Measurements from ENCODE around the gene S100A16. TPM values are rescaled to one million over a fixed set of nuclear protein-coding genes. Genes with fewer than 3 reads are reported as not detected.
"Not testable (repeated sequence)": the region's sequence is repeated elsewhere in the genome, so short reads cannot be mapped to it uniquely, and the experiment has no call there.

Gene S100A16
- total RNA-seq, 2 donors from 2014 or later = 20.1 to 42.5 TPM

- intact Hi-C loops (cut with DNase I) = no loop called here
- no peak for ATAC-seq
- WGBS, 2 donors = 73 to 81% methylated on average over 6 of the region's 6 CpGs
- Histone ChIP-seq H3K27ac (no peak overlapping the region), H3K36me3 (replicated peaks in 1 of 2; ENCODE audit: insufficient read depth in 1 of 2, low read depth in 2 of 2) (no peaks in the 10 kb centered on the region), H3K27me3 (no peaks in the 10 kb centered on the region), H3K4me1 (peaks cover 29% of the 10 kb centered on the region), H3K4me3 (no peak overlapping the region), H3K9me3 (no peaks in the 10 kb centered on the region)
- TF ChIP-seq, protein P1, sequence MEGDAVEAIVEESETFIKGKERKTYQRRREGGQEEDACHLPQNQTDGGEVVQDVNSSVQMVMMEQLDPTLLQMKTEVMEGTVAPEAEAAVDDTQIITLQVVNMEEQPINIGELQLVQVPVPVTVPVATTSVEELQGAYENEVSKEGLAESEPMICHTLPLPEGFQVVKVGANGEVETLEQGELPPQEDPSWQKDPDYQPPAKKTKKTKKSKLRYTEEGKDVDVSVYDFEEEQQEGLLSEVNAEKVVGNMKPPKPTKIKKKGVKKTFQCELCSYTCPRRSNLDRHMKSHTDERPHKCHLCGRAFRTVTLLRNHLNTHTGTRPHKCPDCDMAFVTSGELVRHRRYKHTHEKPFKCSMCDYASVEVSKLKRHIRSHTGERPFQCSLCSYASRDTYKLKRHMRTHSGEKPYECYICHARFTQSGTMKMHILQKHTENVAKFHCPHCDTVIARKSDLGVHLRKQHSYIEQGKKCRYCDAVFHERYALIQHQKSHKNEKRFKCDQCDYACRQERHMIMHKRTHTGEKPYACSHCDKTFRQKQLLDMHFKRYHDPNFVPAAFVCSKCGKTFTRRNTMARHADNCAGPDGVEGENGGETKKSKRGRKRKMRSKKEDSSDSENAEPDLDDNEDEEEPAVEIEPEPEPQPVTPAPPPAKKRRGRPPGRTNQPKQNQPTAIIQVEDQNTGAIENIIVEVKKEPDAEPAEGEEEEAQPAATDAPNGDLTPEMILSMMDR (IDR thresholded peaks at IDR 0.05) = no peak
- TF ChIP-seq POLR2A (IDR thresholded peaks at IDR 0.05) = no peak
- DNase-seq = no peak
These were observed 49.4 kb downstream of the S100A16 start for GRCh38 chr1:153563483-153563901.

GRCh38 chr1:153562021-153562420, 50.9 kb downstream of the S100A16 start:
- H3K9me3 ChIP-seq; intact Hi-C loops (cut with DNase I); ATAC-seq; H3K27me3 ChIP-seq; H3K27ac ChIP-seq; H3K36me3 ChIP-seq (replicated peaks in 1 of 2; ENCODE audit: insufficient read depth in 1 of 2, low read depth in 2 of 2); H3K4me3 ChIP-seq; DNase-seq: not testable (repeated sequence)
- peaks cover 16% of the 10 kb centered on the region for H3K4me1 ChIP-seq
- WGBS, 2 donors = 85 to 89% methylated on average over 3 of the region's 3 CpGs

DNA sequence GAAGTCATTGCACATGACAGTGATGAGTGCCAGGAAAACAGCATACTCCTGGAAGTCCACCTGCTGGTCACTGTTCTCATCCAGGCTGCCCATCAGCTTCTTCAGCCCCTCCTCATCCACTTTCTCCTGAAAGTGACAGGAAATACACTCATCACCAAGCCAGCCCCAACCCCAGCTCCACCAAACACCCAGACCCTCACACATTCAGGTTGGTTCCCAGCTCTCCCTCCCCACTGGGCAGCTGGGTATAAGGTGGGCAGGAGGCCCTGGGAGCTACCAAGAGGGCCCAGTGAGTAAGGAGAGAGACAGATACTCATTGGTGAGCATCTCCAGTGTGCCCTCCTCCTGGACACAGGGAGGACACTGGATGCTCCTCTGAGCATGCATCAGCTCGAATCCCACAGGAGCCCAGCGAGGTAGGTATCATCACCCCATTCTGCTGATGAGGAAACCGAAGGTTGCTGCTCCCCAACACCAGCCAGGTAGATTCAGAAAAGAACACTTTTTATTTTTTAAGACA, 51.4 kb downstream of the S100A16 start:
- DNase-seq (no peak), ATAC-seq (no peak)
- Histone ChIP-seq H3K36me3 (replicated peaks in 1 of 2; ENCODE audit: insufficient read depth in 1 of 2, low read depth in 2 of 2) (no peaks in the 10 kb centered on the region), H3K27me3 (no peaks in the 10 kb centered on the region), H3K4me3 (no peak overlapping the region), H3K9me3 (no peaks in the 10 kb centered on the region), H3K27ac (no peak overlapping the region), H3K4me1 (peaks cover 11% of the 10 kb centered on the region)
- intact Hi-C loops (cut with DNase I) = no loop called here
- 86 to 91% methylated on average over 3 of the region's 3 CpGs for WGBS, 2 donors
- TF ChIP-seq, protein P1 (IDR thresholded peaks at IDR 0.05) = no peak
- TF ChIP-seq POLR2A (IDR thresholded peaks at IDR 0.05) = no peak

GRCh38 chr1:153560771-153561465, 52.0 kb downstream of the S100A16 start:
- Histone ChIP-seq H3K4me1 (peaks cover 6% of the 10 kb centered on the region), H3K27me3 (no peaks in the 10 kb centered on the region), H3K36me3 (replicated peaks in 1 of 2; ENCODE audit: insufficient read depth in 1 of 2, low read depth in 2 of 2) (no peaks in the 10 kb centered on the region), H3K4me3 (no peak overlapping the region), H3K27ac (no peak overlapping the region), H3K9me3 (no peaks in the 10 kb centered on the region)
- intact Hi-C loops (cut with DNase I) = no loop called here
- TF ChIP-seq, protein P1 (IDR thresholded peaks at IDR 0.05) = no peak
- no peak for TF ChIP-seq POLR2A (IDR thresholded peaks at IDR 0.05)
- DNase-seq (no peak), ATAC-seq (no peak)
- 83 to 84% methylated on average over 10 of the region's 10 CpGs for WGBS, 2 donors

GRCh38 chr1:153560241-153560640, 52.7 kb downstream of the S100A16 start:
- ATAC-seq = no peak
- H3K27me3 ChIP-seq = no peaks in the 10 kb centered on the region
- intact Hi-C loops (cut with DNase I) = no loop called here
- H3K36me3 ChIP-seq (replicated peaks in 1 of 2; ENCODE audit: insufficient read depth in 1 of 2, low read depth in 2 of 2) = no peaks in the 10 kb centered on the region
- no peak for DNase-seq
- no peak overlapping the region for H3K4me3 ChIP-seq
- no peaks in the 10 kb centered on the region for H3K4me1 ChIP-seq
- no peak for TF ChIP-seq POLR2A (IDR thresholded peaks at IDR 0.05)
- TF ChIP-seq, protein P1 (IDR thresholded peaks at IDR 0.05) = no peak
- no peaks in the 10 kb centered on the region for H3K9me3 ChIP-seq
- 91 to 97% methylated on average over 2 of the region's 2 CpGs for WGBS, 2 donors
- H3K27ac ChIP-seq = no peak overlapping the region

Data from body of pancreas (tissue), 4 donors.